Smooth muscle cell of the brain vasculature (primary cell): Measurements from ENCODE around the gene RPL29.

ENCODE experiments used
- DNase-seq: peaks from one replicate; pipeline ENCODE4 v3.0.0-alpha.2; 2012; ENCODE audit warnings: low read depth, low spot score

The RPL29 gene

GRCh38 chr3:51983578-51984268, 12.0 kb downstream of the RPL29 start:
- DNase-seq, result no peak

GRCh38 chr3:51982838-51983577, 12.7 kb downstream of the RPL29 start, which contains the start of gene ACY1:
ACY1 (plus strand) TSS chr3:51983535; CDS start chr3:51984065, 530 bp downstream.
- peak; percentile 51 for DNase-seq

GRCh38 chr3:51982352-51982837, 13.3 kb downstream of the RPL29 start:
- no peak for DNase-seq

- DNase-seq, result no peak
These were observed 15.4 kb downstream of the RPL29 start for GRCh38 chr3:51980253-51980652.

GRCh38 chr3:51978143-51978502, 17.6 kb downstream of the RPL29 start:
- DNase-seq, result no peak

GRCh38 chr3:51977446-51978142, 18.1 kb downstream of the RPL29 start:
- DNase-seq, result no peak

- peak; percentile 50 for DNase-seq
These were observed 19.7 kb downstream of the RPL29 start for GRCh38 chr3:51975852-51976549.

- no peak for DNase-seq
These were observed 20.5 kb downstream of the RPL29 start, which contains the start of gene ABHD14A for GRCh38 chr3:51974963-51975851. ABHD14A (plus strand) TSS chr3:51975064; CDS start chr3:51975136, 72 bp downstream.

- DNase-seq, result no peak
These were observed 21.3 kb downstream of the RPL29 start for GRCh38 chr3:51974277-51974962.

- no peak for DNase-seq
These were observed 24.3 kb downstream of the RPL29 start for GRCh38 chr3:51971350-51971749.

GRCh38 chr3:51970606-51971300, 24.9 kb downstream of the RPL29 start:
- no peak for DNase-seq

- no peak for DNase-seq
These were observed 25.9 kb downstream of the RPL29 start for GRCh38 chr3:51969841-51970240.

- no peak for DNase-seq
These were observed 26.6 kb downstream of the RPL29 start for GRCh38 chr3:51968883-51969678.

GRCh38 chr3:51968170-51968775, 27.4 kb downstream of the RPL29 start:
- DNase-seq, result no peak

- DNase-seq, result no peak
These were observed 28.1 kb downstream of the RPL29 start, which contains the start of gene PCBP4 for GRCh38 chr3:51967384-51968169. PCBP4 (minus strand) TSS chr3:51967454; CDS start chr3:51961240, 6,214 bp downstream.

- no peak for DNase-seq
These were observed 28.7 kb downstream of the RPL29 start for GRCh38 chr3:51966922-51967383.

- no peak for DNase-seq
These were observed 29.2 kb downstream of the RPL29 start for GRCh38 chr3:51966486-51966885.
